Activated CD4-positive, alpha-beta T cell treated with anti-CD3 and anti-CD28 coated beads, Interleukin-2, amount 10 ng/mL, durations not matched to agents 7 days and 5 days (primary cell): ENCODE measurements around the gene FUZ. TPM values are rescaled to one million over a fixed set of nuclear protein-coding genes. Genes with fewer than 3 reads are reported as not detected.

Source experiments
- CTCF ChIA-PET: fragments of 350-600 bp; sonication (Branson Sonifier 250); formaldehyde crosslinking; loops from one replicate; lab custom pipeline; 2021; ENCODE audit warnings: antibody characterized with exemption; lab: Charles Lee
- POLR2A ChIA-PET: fragments of 350-600 bp; sonication (Branson Sonifier 250); formaldehyde crosslinking; loops from one replicate; lab custom pipeline; 2021; ENCODE audit warnings: antibody characterized with exemption; lab: Charles Lee
- DNase-seq: peaks from one replicate; pipeline ENCODE4 v3.0.0-alpha.2; 2020
- H3K27ac Mint-ChIP-seq: one replicate; pipeline ENCODE4 v1.8.0; 2021; ENCODE audit warnings: mild to moderate bottlenecking, moderate library complexity, mixed read lengths
- H3K27me3 Mint-ChIP-seq: one replicate; pipeline ENCODE4 v1.8.0; 2021; ENCODE audit warnings: mixed read lengths
- H3K36me3 Mint-ChIP-seq: one replicate; pipeline ENCODE4 v1.8.0; 2021; ENCODE audit warnings: low read depth, mixed read lengths
- H3K4me1 Mint-ChIP-seq: one replicate; pipeline ENCODE4 v1.8.0; 2021; ENCODE audit warnings: mixed read lengths
- H3K4me3 Mint-ChIP-seq: one replicate; pipeline ENCODE4 v1.8.0; 2021; ENCODE audit warnings: mild to moderate bottlenecking, moderate library complexity, mixed read lengths
- H3K9me3 Mint-ChIP-seq: one replicate; pipeline ENCODE4 v1.8.0; 2021; ENCODE audit warnings: mixed read lengths
- total RNA-seq, 2 experiments: library from RNA; stranded (reverse); gene quantifications; one replicate each; pipeline ENCODE4 v1.2.3, GENCODE V29; 2021

Gene FUZ
- 10 to 100 TPM; 13.3 to 13.9 TPM for total RNA-seq

GRCh38 chr19:49812997-49813861 is at the start of gene FUZ:
FUZ (minus strand) TSS chr19:49813292; CDS start chr19:49813106, 186 bp downstream.
- Mint-ChIP-seq H3K36me3 (no peaks in the 10 kb centered on the region), H3K4me1 (peaks cover 44% of the 10 kb centered on the region), H3K27ac (peak within 1 kb of the TSS; percentile 98), H3K9me3 (no peaks in the 10 kb centered on the region), H3K27me3 (no peaks in the 10 kb centered on the region), H3K4me3 (peak within 1 kb of the TSS; percentile 91)
- ChIA-PET CTCF (interaction anchor here (0.6 to 1.8 kb wide), 5 partner anchors 9 to 320 kb away, joined by 3 to 6 read pairs (median 4); no protein-coding TSS in a partner anchor), POLR2A (interaction anchor here (0.6 kb wide), 1 partner anchor 548 kb away, joined by 3 read pairs; no protein-coding TSS in a partner anchor)
- peak; percentile 96 for DNase-seq

- Mint-ChIP-seq H3K27ac (no peak overlapping the region), H3K27me3 (no peaks in the 10 kb centered on the region), H3K4me3 (no peak overlapping the region), H3K36me3 (peaks cover 36% of the 10 kb centered on the region), H3K9me3 (no peaks in the 10 kb centered on the region), H3K4me1 (peaks cover 31% of the 10 kb centered on the region)
- ChIA-PET CTCF (interaction anchor here (1.1 to 1.3 kb wide), 2 partner anchors 9 to 96 kb away, joined by 3 to 4 read pairs; partner anchors contain the start of gene AP2A1), POLR2A (no interaction called here)
- no peak for DNase-seq
These were observed 49.5 kb upstream of the FUZ start for GRCh38 chr19:49862391-49863253.

- H3K4me3 Mint-ChIP-seq = no peak overlapping the region
- ChIA-PET CTCF (interaction anchor here (1.1 kb wide), 1 partner anchor 95 kb away, joined by 3 read pairs; the partner anchor contains the start of gene AP2A1), POLR2A (no interaction called here)
- H3K27ac Mint-ChIP-seq = no peak overlapping the region
- no peak for DNase-seq
- H3K4me1 Mint-ChIP-seq = peaks cover 29% of the 10 kb centered on the region
- no peaks in the 10 kb centered on the region for H3K9me3 Mint-ChIP-seq
- H3K36me3 Mint-ChIP-seq = peaks cover 33% of the 10 kb centered on the region
- H3K27me3 Mint-ChIP-seq = no peaks in the 10 kb centered on the region
These were observed 48.7 kb upstream of the FUZ start for GRCh38 chr19:49861541-49862378.

- DNase-seq = no peak
- H3K9me3 Mint-ChIP-seq = no peaks in the 10 kb centered on the region
- H3K27me3 Mint-ChIP-seq = no peaks in the 10 kb centered on the region
- ChIA-PET POLR2A (no interaction called here), CTCF (interaction anchor here (1.0 kb wide), 1 partner anchor 11 kb away, joined by 3 read pairs; no protein-coding TSS in a partner anchor)
- H3K4me1 Mint-ChIP-seq = peaks cover 22% of the 10 kb centered on the region
- no peak overlapping the region for H3K27ac Mint-ChIP-seq
- no peak overlapping the region for H3K4me3 Mint-ChIP-seq
- peaks cover 30% of the 10 kb centered on the region for H3K36me3 Mint-ChIP-seq
These were observed 48.0 kb upstream of the FUZ start for GRCh38 chr19:49861107-49861506.

GRCh38 chr19:49860336-49861102 is 47.4 kb upstream of the FUZ start:
- POLR2A ChIA-PET = no interaction called here
- DNase-seq = no peak
- H3K4me1 Mint-ChIP-seq = peaks cover 16% of the 10 kb centered on the region
- H3K27ac Mint-ChIP-seq = no peak overlapping the region
- CTCF ChIA-PET = interaction anchor here (1.0 kb wide), 1 partner anchor 10 kb away, joined by 3 read pairs; no protein-coding TSS in a partner anchor
- H3K9me3 Mint-ChIP-seq = no peaks in the 10 kb centered on the region
- H3K27me3 Mint-ChIP-seq = no peaks in the 10 kb centered on the region
- no peak overlapping the region for H3K4me3 Mint-ChIP-seq
- H3K36me3 Mint-ChIP-seq = peaks cover 27% of the 10 kb centered on the region

- Mint-ChIP-seq H3K27ac (no peak overlapping the region), H3K4me1 (peaks cover 10% of the 10 kb centered on the region), H3K9me3 (no peaks in the 10 kb centered on the region), H3K27me3 (no peaks in the 10 kb centered on the region), H3K36me3 (peaks cover 22% of the 10 kb centered on the region), H3K4me3 (no peak overlapping the region)
- no peak for DNase-seq
- ChIA-PET POLR2A (no interaction called here), CTCF (interaction anchor here (1.0 kb wide), 1 partner anchor 9 kb away, joined by 3 read pairs; no protein-coding TSS in a partner anchor)
These were observed 46.7 kb upstream of the FUZ start for GRCh38 chr19:49859682-49860335.

GRCh38 chr19:49858088-49858985 is 45.2 kb upstream of the FUZ start:
- POLR2A ChIA-PET = interaction anchor here (0.6 kb wide), 1 partner anchor 9 kb away, joined by 4 read pairs; the partner anchor contains the start of gene PNKP
- Mint-ChIP-seq H3K4me1 (peaks cover 6% of the 10 kb centered on the region), H3K4me3 (no peak overlapping the region), H3K36me3 (peaks cover 14% of the 10 kb centered on the region), H3K27me3 (no peaks in the 10 kb centered on the region), H3K27ac (no peak overlapping the region), H3K9me3 (no peaks in the 10 kb centered on the region)
- CTCF ChIA-PET = interaction anchor here (0.6 to 1.3 kb wide), 2 partner anchors 8 to 1285 kb away, joined by 3 to 4 read pairs; no protein-coding TSS in a partner anchor
- no peak for DNase-seq

- Mint-ChIP-seq H3K27me3 (no peaks in the 10 kb centered on the region), H3K4me3 (no peak overlapping the region), H3K9me3 (no peaks in the 10 kb centered on the region), H3K4me1 (peaks cover 7% of the 10 kb centered on the region), H3K36me3 (peaks cover 11% of the 10 kb centered on the region), H3K27ac (peak overlapping the region; percentile 13)
- ChIA-PET POLR2A (interaction anchor here (0.6 kb wide), 1 partner anchor 10 kb away, joined by 4 read pairs; the partner anchor contains the start of gene PNKP), CTCF (interaction anchor here (0.6 to 1.3 kb wide), 3 partner anchors 9 to 1285 kb away, joined by 3 to 4 read pairs (median 3); no protein-coding TSS in a partner anchor)
- no peak for DNase-seq
These were observed 44.7 kb upstream of the FUZ start for GRCh38 chr19:49857838-49858087.

GRCh38 chr19:49857061-49857837 is 44.2 kb upstream of the FUZ start:
- peaks cover 4% of the 10 kb centered on the region for H3K27me3 Mint-ChIP-seq
- H3K4me3 Mint-ChIP-seq = no peak overlapping the region
- peaks cover 12% of the 10 kb centered on the region for H3K4me1 Mint-ChIP-seq
- H3K9me3 Mint-ChIP-seq = no peaks in the 10 kb centered on the region
- peaks cover 12% of the 10 kb centered on the region for H3K36me3 Mint-ChIP-seq
- ChIA-PET POLR2A (no interaction called here), CTCF (interaction anchor here (0.6 to 1.3 kb wide), 3 partner anchors 9 to 1284 kb away, joined by 3 to 4 read pairs (median 3); no protein-coding TSS in a partner anchor)
- no peak for DNase-seq
- peak overlapping the region; percentile 13 for H3K27ac Mint-ChIP-seq

GRCh38 chr19:49856574-49857021 is 43.5 kb upstream of the FUZ start:
- DNase-seq = no peak
- ChIA-PET CTCF (no interaction called here), POLR2A (no interaction called here)
- Mint-ChIP-seq H3K9me3 (no peaks in the 10 kb centered on the region), H3K27ac (no peak overlapping the region), H3K36me3 (peaks cover 11% of the 10 kb centered on the region), H3K4me3 (no peak overlapping the region), H3K27me3 (peaks cover 7% of the 10 kb centered on the region), H3K4me1 (peaks cover 17% of the 10 kb centered on the region)
